ENCODE results near the gene CCDC39.
A peak's percentile ranks its signal among the peaks of the same experiment; 100 is the strongest.
"Not testable (repeated sequence)": the region's sequence is repeated elsewhere in the genome, so short reads cannot be mapped to it uniquely, and the experiment has no call there.

The CCDC39 gene

DNA sequence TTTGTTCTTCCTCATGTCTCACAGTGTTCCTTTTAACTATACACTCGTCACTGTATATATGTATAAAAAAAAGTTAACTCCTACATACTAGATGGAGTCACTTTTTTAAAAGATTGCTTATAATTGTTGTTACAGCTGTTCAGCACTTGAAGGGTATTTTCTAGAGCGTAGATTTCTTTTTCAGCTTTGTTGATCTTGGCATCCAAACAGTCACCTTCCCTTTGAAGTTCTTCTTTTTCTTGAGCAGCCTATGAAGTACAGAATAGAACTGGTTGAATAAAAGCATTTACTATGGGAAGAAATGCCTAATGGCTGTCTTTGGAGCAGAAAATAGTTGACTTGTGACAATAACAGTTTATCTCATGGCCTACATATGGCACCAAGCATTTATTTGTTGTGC lies 59.6 kb downstream of the CCDC39 start:
- H3K9ac ChIP-seq (ENCODE audit: low read depth, low read length, poor library complexity), result no peak overlapping the region
- H3K4me3 ChIP-seq (ENCODE audit: low read length in 2 of 2), result no peak overlapping the region
- no peak overlapping the region for H3K4me2 ChIP-seq (ENCODE audit: insufficient read depth, low read length, poor library complexity, severe bottlenecking)
- H3K4me1 ChIP-seq (ENCODE audit: control insufficient read depth in 2 of 2, insufficient read depth in 1 of 2, low read depth in 1 of 2, low read length in 2 of 2), result no peaks in the 10 kb centered on the region
- H3K4ac ChIP-seq (ENCODE audit: low read length), result no peak overlapping the region
- no peak overlapping the region for H2AK5ac ChIP-seq (ENCODE audit: low read depth, low read length)
- H3K27ac ChIP-seq (replicated peaks; ENCODE audit: low read length), result no peak overlapping the region
- no peak overlapping the region for H2AFZ ChIP-seq (ENCODE audit: low read length)
- no peak overlapping the region for H4K91ac ChIP-seq (ENCODE audit: low read depth, low read length, poor library complexity)
- H3K79me1 ChIP-seq (ENCODE audit: low read depth, low read length), result no peaks in the 10 kb centered on the region
- H2BK15ac ChIP-seq (ENCODE audit: low read length), result no peak overlapping the region
- no CpG with 5 or more reads among the region's 2 CpGs for WGBS, 2 donors (ENCODE audit: extremely low coverage in 2 of 2, insufficient read length in 2 of 2, insufficient replicate concordance in 1 of 2)
- H3K14ac ChIP-seq (ENCODE audit: low read length), result no peak overlapping the region
- no peak overlapping the region for H2BK120ac ChIP-seq (ENCODE audit: low read depth, low read length)
- no peaks in the 10 kb centered on the region for H3K27me3 ChIP-seq (ENCODE audit: control insufficient read depth in 3 of 3, insufficient read depth in 3 of 3, low read depth in 1 of 3, low read length in 3 of 3)
- no peak for DNase-seq (ENCODE audit: low spot score)
- H3K23ac ChIP-seq (ENCODE audit: low read depth, low read length, poor library complexity), result no peak overlapping the region
- no peak overlapping the region for H2BK12ac ChIP-seq (ENCODE audit: low read length)
- H3K36me3 ChIP-seq (replicated peaks in 1 of 2; ENCODE audit: control insufficient read depth in 2 of 2, insufficient read depth in 2 of 2, low read length in 2 of 2), result peaks cover 1 to 9% of the 10 kb centered on the region in 2 donors
- H4K8ac ChIP-seq (ENCODE audit: low read depth, low read length), result no peak overlapping the region
- no peak overlapping the region for H3K18ac ChIP-seq (ENCODE audit: low read length)
- no peak overlapping the region for H2BK5ac ChIP-seq (ENCODE audit: low read length)
- no peaks in the 10 kb centered on the region for H3K9me3 ChIP-seq (replicated peaks in 1 of 2; ENCODE audit: control insufficient read depth in 2 of 2, insufficient read depth in 1 of 2, low read depth in 1 of 2, low read length in 2 of 2)

DNA sequence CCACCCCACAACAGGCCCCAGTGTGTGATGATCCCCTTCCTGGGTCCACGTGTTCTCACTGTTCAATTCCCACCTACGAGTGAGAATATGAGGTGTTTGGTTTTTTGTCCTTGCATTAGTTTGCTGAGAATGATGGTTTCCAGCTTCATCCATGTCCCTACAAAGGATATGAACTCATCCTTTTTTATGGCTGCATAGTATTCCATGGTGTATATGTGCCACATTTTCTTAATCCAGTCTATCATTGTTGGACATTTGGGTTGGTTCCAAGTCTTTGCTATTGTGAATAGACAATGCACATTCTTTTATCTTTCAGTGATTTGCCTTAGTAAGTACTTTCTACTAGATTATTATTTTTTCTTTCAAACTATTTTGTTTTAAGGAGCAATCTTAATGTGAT lies 60.7 kb downstream of the CCDC39 start:
- not testable (repeated sequence) for H2BK120ac ChIP-seq (ENCODE audit: low read depth, low read length); H2BK5ac ChIP-seq (ENCODE audit: low read length); H3K4me3 ChIP-seq (ENCODE audit: low read length in 2 of 2); H3K14ac ChIP-seq (ENCODE audit: low read length); H2BK12ac ChIP-seq (ENCODE audit: low read length); H3K9ac ChIP-seq (ENCODE audit: low read depth, low read length, poor library complexity); H3K4me2 ChIP-seq (ENCODE audit: insufficient read depth, low read length, poor library complexity, severe bottlenecking); H2BK15ac ChIP-seq (ENCODE audit: low read length); H3K9me3 ChIP-seq (replicated peaks in 1 of 2; ENCODE audit: control insufficient read depth in 2 of 2, insufficient read depth in 1 of 2, low read depth in 1 of 2, low read length in 2 of 2); DNase-seq (ENCODE audit: low spot score); H2AFZ ChIP-seq (ENCODE audit: low read length); H3K79me1 ChIP-seq (ENCODE audit: low read depth, low read length); H4K91ac ChIP-seq (ENCODE audit: low read depth, low read length, poor library complexity); H3K23ac ChIP-seq (ENCODE audit: low read depth, low read length, poor library complexity); H2AK5ac ChIP-seq (ENCODE audit: low read depth, low read length); H3K4ac ChIP-seq (ENCODE audit: low read length); H3K27ac ChIP-seq (replicated peaks; ENCODE audit: low read length); H3K27me3 ChIP-seq (ENCODE audit: control insufficient read depth in 3 of 3, insufficient read depth in 3 of 3, low read depth in 1 of 3, low read length in 3 of 3); H3K4me1 ChIP-seq (ENCODE audit: control insufficient read depth in 2 of 2, insufficient read depth in 1 of 2, low read depth in 1 of 2, low read length in 2 of 2); H3K18ac ChIP-seq (ENCODE audit: low read length)
- peak overlapping the region; percentile 65 for H4K8ac ChIP-seq (ENCODE audit: low read depth, low read length)
- no CpG with 5 or more reads among the region's 2 CpGs for WGBS, 2 donors (ENCODE audit: extremely low coverage in 2 of 2, insufficient read length in 2 of 2, insufficient replicate concordance in 1 of 2)
- peaks cover 1 to 19% of the 10 kb centered on the region in 2 donors for H3K36me3 ChIP-seq (replicated peaks in 1 of 2; ENCODE audit: control insufficient read depth in 2 of 2, insufficient read depth in 2 of 2, low read length in 2 of 2)

DNA sequence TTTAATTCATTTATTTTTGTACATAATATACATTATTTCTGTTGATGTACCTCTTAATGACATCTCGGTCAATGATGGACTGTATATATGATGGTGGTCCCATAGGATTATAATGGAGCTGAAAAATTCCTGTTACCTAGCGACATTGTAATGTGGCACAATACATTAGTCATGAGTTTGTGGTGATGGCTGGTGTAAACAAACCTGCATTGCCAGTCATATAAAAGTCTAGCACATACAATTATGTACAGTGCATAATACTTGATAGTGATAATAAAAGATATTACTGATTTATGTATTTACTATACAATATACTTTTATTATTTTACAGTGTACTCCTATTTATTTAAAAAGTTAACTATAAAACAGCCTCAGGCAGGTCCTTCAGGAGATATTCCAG lies 62.2 kb downstream of the CCDC39 start:
- no peaks in the 10 kb centered on the region for H3K79me1 ChIP-seq (ENCODE audit: low read depth, low read length)

DNA sequence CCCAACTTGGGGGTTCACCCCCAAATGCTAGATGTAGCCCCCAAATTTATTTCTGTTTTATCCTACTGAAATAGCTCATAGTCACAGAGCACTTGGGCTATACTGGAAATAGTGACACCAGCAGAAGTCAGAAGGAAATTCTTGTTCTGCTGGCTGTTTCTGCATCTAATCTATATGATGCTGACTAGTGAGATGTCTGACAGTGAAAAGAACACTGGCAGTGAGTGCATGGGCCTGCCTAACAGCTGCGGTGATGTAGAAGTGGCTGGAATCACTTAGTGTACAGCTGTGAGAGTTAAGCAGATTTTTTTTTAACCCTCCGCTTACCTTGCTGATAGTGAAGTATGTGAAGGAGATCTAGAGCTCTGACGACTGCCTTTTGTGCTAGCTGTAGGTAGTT lies 63.3 kb downstream of the CCDC39 start:
- H2BK12ac ChIP-seq (ENCODE audit: low read length), result no peak overlapping the region
- H3K36me3 ChIP-seq (replicated peaks in 1 of 2; ENCODE audit: control insufficient read depth in 2 of 2, insufficient read depth in 2 of 2, low read length in 2 of 2), result peaks cover 5 to 45% of the 10 kb centered on the region in 2 donors
- no peak overlapping the region for H2BK5ac ChIP-seq (ENCODE audit: low read length)
- H3K27ac ChIP-seq (replicated peaks; ENCODE audit: low read length), result no peak overlapping the region
- no peak overlapping the region for H2BK120ac ChIP-seq (ENCODE audit: low read depth, low read length)
- no peak overlapping the region for H3K23ac ChIP-seq (ENCODE audit: low read depth, low read length, poor library complexity)
- H2AFZ ChIP-seq (ENCODE audit: low read length), result no peak overlapping the region
- no peak overlapping the region for H4K8ac ChIP-seq (ENCODE audit: low read depth, low read length)
- no peak overlapping the region for H3K4ac ChIP-seq (ENCODE audit: low read length)
- H3K14ac ChIP-seq (ENCODE audit: low read length), result no peak overlapping the region
- H4K91ac ChIP-seq (ENCODE audit: low read depth, low read length, poor library complexity), result no peak overlapping the region
- H3K18ac ChIP-seq (ENCODE audit: low read length), result no peak overlapping the region
- no peak overlapping the region for H2AK5ac ChIP-seq (ENCODE audit: low read depth, low read length)
- DNase-seq (ENCODE audit: low spot score), result no peak
- no peaks in the 10 kb centered on the region for H3K9me3 ChIP-seq (replicated peaks in 1 of 2; ENCODE audit: control insufficient read depth in 2 of 2, insufficient read depth in 1 of 2, low read depth in 1 of 2, low read length in 2 of 2)
- H3K4me2 ChIP-seq (ENCODE audit: insufficient read depth, low read length, poor library complexity, severe bottlenecking), result no peak overlapping the region
- H3K79me1 ChIP-seq (ENCODE audit: low read depth, low read length), result no peaks in the 10 kb centered on the region
- no peaks in the 10 kb centered on the region for H3K4me1 ChIP-seq (ENCODE audit: control insufficient read depth in 2 of 2, insufficient read depth in 1 of 2, low read depth in 1 of 2, low read length in 2 of 2)
- H2BK15ac ChIP-seq (ENCODE audit: low read length), result no peak overlapping the region
- H3K27me3 ChIP-seq (ENCODE audit: control insufficient read depth in 3 of 3, insufficient read depth in 3 of 3, low read depth in 1 of 3, low read length in 3 of 3), result no peaks in the 10 kb centered on the region
- WGBS, 2 donors (ENCODE audit: extremely low coverage in 2 of 2, insufficient read length in 2 of 2, insufficient replicate concordance in 1 of 2), result no CpG with 5 or more reads among the region's 3 CpGs
- no peak overlapping the region for H3K9ac ChIP-seq (ENCODE audit: low read depth, low read length, poor library complexity)
- no peak overlapping the region for H3K4me3 ChIP-seq (ENCODE audit: low read length in 2 of 2)

More for the DNA sequence above, 62.2 kb downstream of the CCDC39 start:
- H4K91ac ChIP-seq (ENCODE audit: low read depth, low read length, poor library complexity), result no peak overlapping the region
- H3K4ac ChIP-seq (ENCODE audit: low read length), result no peak overlapping the region
- no peak overlapping the region for H3K4me3 ChIP-seq (ENCODE audit: low read length in 2 of 2)
- H3K18ac ChIP-seq (ENCODE audit: low read length), result no peak overlapping the region
- no peak overlapping the region for H3K9ac ChIP-seq (ENCODE audit: low read depth, low read length, poor library complexity)
- peaks cover 5 to 34% of the 10 kb centered on the region in 2 donors for H3K36me3 ChIP-seq (replicated peaks in 1 of 2; ENCODE audit: control insufficient read depth in 2 of 2, insufficient read depth in 2 of 2, low read length in 2 of 2)
- H3K4me1 ChIP-seq (ENCODE audit: control insufficient read depth in 2 of 2, insufficient read depth in 1 of 2, low read depth in 1 of 2, low read length in 2 of 2), result no peaks in the 10 kb centered on the region
- H3K23ac ChIP-seq (ENCODE audit: low read depth, low read length, poor library complexity), result no peak overlapping the region
- no CpG with 5 or more reads among the region's 2 CpGs for WGBS, 2 donors (ENCODE audit: extremely low coverage in 2 of 2, insufficient read length in 2 of 2, insufficient replicate concordance in 1 of 2)
- no peak overlapping the region for H3K27ac ChIP-seq (replicated peaks; ENCODE audit: low read length)
- no peaks in the 10 kb centered on the region for H3K27me3 ChIP-seq (ENCODE audit: control insufficient read depth in 3 of 3, insufficient read depth in 3 of 3, low read depth in 1 of 3, low read length in 3 of 3)
- H2BK120ac ChIP-seq (ENCODE audit: low read depth, low read length), result no peak overlapping the region
- no peak overlapping the region for H2BK12ac ChIP-seq (ENCODE audit: low read length)
- no peak overlapping the region for H3K14ac ChIP-seq (ENCODE audit: low read length)
- no peak overlapping the region for H2AFZ ChIP-seq (ENCODE audit: low read length)
- no peak overlapping the region for H2AK5ac ChIP-seq (ENCODE audit: low read depth, low read length)
- H3K9me3 ChIP-seq (replicated peaks in 1 of 2; ENCODE audit: control insufficient read depth in 2 of 2, insufficient read depth in 1 of 2, low read depth in 1 of 2, low read length in 2 of 2), result no peaks in the 10 kb centered on the region
- no peak overlapping the region for H4K8ac ChIP-seq (ENCODE audit: low read depth, low read length)
- no peak overlapping the region for H2BK5ac ChIP-seq (ENCODE audit: low read length)
- DNase-seq (ENCODE audit: low spot score), result no peak
- H3K4me2 ChIP-seq (ENCODE audit: insufficient read depth, low read length, poor library complexity, severe bottlenecking), result no peak overlapping the region
- H2BK15ac ChIP-seq (ENCODE audit: low read length), result no peak overlapping the region
